HTR-8/SVneo (cell line): Measurements from ENCODE around the gene SSNA1.
"Not testable (repeated sequence)": the region's sequence is repeated elsewhere in the genome, so short reads cannot be mapped to it uniquely, and the experiment has no call there.

Source experiments
- DNase-seq: peaks from one replicate; pipeline ENCODE4 v3.0.0; 2011; ENCODE audit warnings: low spot score, mixed read lengths; ENCODE audit not compliant: insufficient read length
- FAIRE-seq: peaks from 2 replicates; lab custom pipeline; 2011; peaks lifted over from hg19 to GRCh38; lab: Jason Lieb, UNC

The SSNA1 gene

DNA sequence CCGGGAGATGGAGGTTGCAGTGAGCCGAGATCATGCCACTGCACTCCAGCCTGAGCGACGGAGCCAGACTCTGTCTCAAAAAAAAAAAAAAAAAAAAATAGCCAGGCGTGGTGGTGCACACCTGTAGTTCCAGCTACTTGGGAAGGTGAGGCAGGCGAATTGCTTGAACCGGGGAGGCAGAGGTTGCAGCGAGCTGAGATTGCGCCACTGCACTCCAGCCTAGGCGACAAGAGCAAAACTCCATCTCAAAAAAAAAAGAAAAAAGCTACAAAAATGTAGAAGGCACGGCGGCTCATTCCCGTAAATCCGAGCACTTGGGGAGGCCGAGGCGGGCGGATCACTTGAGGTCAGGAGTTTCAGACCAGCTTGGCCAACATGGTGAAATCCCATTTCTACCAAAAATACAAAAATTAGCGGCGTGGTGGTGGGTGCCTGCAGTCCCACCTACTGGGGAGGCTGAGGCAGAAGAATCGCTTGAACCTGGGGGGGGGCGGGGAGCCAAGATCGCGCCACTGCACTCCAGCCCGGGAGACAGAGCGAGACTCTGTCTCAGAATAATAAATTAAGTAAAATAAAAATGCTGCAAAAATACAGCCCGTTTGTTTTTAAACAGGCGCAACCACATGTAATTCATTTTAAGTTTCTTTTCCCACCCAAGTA, 51.2 kb downstream of the SSNA1 start:
- not testable (repeated sequence) for DNase-seq, FAIRE-seq
